Measurements from ENCODE around the gene SETD5.

The SETD5 gene

GRCh38 chr3:9408546-9408945, 11.1 kb downstream of the SETD5 start:
- no peak overlapping the region for H3K4me3 ChIP-seq (ENCODE audit: low read length)
- peaks cover 11% of the 10 kb centered on the region for H3K36me3 ChIP-seq (ENCODE audit: control insufficient read depth, low read length)
- H3F3A ChIP-seq (ENCODE audit: control insufficient read depth, insufficient read depth): no peaks in the 10 kb centered on the region; the same call in 1 of the 2 replicates
- H3K27ac ChIP-seq (ENCODE audit: low read depth, low read length): no peak overlapping the region
- H4K20me1 ChIP-seq (ENCODE audit: control insufficient read depth, insufficient read depth, low read depth, low read length): peaks cover 51% of the 10 kb centered on the region
- H3K9me3 ChIP-seq (ENCODE audit: control insufficient read depth, insufficient read depth, low read length): no peaks in the 10 kb centered on the region
- peaks cover 67% of the 10 kb centered on the region for H3K4me1 ChIP-seq (ENCODE audit: control insufficient read depth, low read length)
- no peaks in the 10 kb centered on the region for H3K27me3 ChIP-seq (ENCODE audit: control insufficient read depth, low read length)
- H3K79me2 ChIP-seq (ENCODE audit: control insufficient read depth, low read length): peaks cover 100% of the 10 kb centered on the region
- H3K4me2 ChIP-seq (ENCODE audit: low read length): no peak overlapping the region
- TF ChIP-seq, protein P1, sequence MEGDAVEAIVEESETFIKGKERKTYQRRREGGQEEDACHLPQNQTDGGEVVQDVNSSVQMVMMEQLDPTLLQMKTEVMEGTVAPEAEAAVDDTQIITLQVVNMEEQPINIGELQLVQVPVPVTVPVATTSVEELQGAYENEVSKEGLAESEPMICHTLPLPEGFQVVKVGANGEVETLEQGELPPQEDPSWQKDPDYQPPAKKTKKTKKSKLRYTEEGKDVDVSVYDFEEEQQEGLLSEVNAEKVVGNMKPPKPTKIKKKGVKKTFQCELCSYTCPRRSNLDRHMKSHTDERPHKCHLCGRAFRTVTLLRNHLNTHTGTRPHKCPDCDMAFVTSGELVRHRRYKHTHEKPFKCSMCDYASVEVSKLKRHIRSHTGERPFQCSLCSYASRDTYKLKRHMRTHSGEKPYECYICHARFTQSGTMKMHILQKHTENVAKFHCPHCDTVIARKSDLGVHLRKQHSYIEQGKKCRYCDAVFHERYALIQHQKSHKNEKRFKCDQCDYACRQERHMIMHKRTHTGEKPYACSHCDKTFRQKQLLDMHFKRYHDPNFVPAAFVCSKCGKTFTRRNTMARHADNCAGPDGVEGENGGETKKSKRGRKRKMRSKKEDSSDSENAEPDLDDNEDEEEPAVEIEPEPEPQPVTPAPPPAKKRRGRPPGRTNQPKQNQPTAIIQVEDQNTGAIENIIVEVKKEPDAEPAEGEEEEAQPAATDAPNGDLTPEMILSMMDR (IDR thresholded peaks at IDR 0.05; ENCODE audit: low read depth, low read length, poor library complexity, severe bottlenecking): no peak
- no peak for TF ChIP-seq EZH2phosphoT487 (IDR thresholded peaks at IDR 0.05; ENCODE audit: borderline replicate concordance, low read length)
- H3K9me2 ChIP-seq (replicated peaks; ENCODE audit: control insufficient read depth, low read length): no peaks in the 10 kb centered on the region

- Histone ChIP-seq H3K27me3 (ENCODE audit: control insufficient read depth, low read length) (no peaks in the 10 kb centered on the region), H3K79me2 (ENCODE audit: control insufficient read depth, low read length) (peaks cover 100% of the 10 kb centered on the region), H3K36me3 (ENCODE audit: control insufficient read depth, low read length) (peaks cover 23% of the 10 kb centered on the region), H3K4me3 (ENCODE audit: low read length) (peak overlapping the region; percentile 7; the same call in 1 of the 2 replicates), H3F3A (ENCODE audit: control insufficient read depth, insufficient read depth) (no peaks in the 10 kb centered on the region; the same call in 1 of the 2 replicates), H3K27ac (ENCODE audit: low read depth, low read length) (no peak overlapping the region; the same call in 1 of the 2 replicates), H3K9me3 (ENCODE audit: control insufficient read depth, insufficient read depth, low read length) (no peaks in the 10 kb centered on the region), H3K4me2 (ENCODE audit: low read length) (peak overlapping the region; percentile 29), H4K20me1 (ENCODE audit: control insufficient read depth, insufficient read depth, low read depth, low read length) (peaks cover 39% of the 10 kb centered on the region), H3K9me2 (replicated peaks; ENCODE audit: control insufficient read depth, low read length) (no peaks in the 10 kb centered on the region), H3K4me1 (ENCODE audit: control insufficient read depth, low read length) (peaks cover 50% of the 10 kb centered on the region)
- TF ChIP-seq, protein P1 (IDR thresholded peaks at IDR 0.05; ENCODE audit: low read depth, low read length, poor library complexity, severe bottlenecking): no peak
- TF ChIP-seq EZH2phosphoT487 (IDR thresholded peaks at IDR 0.05; ENCODE audit: borderline replicate concordance, low read length): no peak
Measured at GRCh38 chr3:9409981-9410854, 12.8 kb downstream of the SETD5 start.

DNA sequence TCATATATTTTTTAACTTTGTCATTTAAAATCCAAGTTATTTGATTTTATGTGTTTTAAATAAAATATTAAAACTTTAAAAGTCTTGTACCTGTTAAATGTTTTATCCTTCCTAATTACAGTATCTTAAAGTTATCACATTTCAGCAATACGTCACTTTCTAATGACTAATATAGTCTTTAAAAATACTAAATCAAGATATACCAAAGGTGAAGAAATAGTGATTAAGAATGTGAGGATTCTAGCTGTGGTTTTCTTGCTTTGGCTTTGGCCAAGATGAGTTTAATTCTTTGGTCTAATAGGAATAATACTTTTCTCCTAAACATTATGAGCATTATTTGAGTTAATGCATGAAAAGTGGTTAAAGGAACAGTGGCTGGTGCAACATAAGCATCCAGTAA, 13.9 kb downstream of the SETD5 start:
- no peak for TF ChIP-seq EZH2phosphoT487 (IDR thresholded peaks at IDR 0.05; ENCODE audit: borderline replicate concordance, low read length)
- TF ChIP-seq, protein P1 (IDR thresholded peaks at IDR 0.05; ENCODE audit: low read depth, low read length, poor library complexity, severe bottlenecking): no peak
- peaks cover 100% of the 10 kb centered on the region for H3K79me2 ChIP-seq (ENCODE audit: control insufficient read depth, low read length)
- H3F3A ChIP-seq (ENCODE audit: control insufficient read depth, insufficient read depth): no peaks in the 10 kb centered on the region; the same call in 1 of the 2 replicates
- no peaks in the 10 kb centered on the region for H3K27me3 ChIP-seq (ENCODE audit: control insufficient read depth, low read length)
- H3K4me3 ChIP-seq (ENCODE audit: low read length): no peak overlapping the region
- no peak overlapping the region for H3K27ac ChIP-seq (ENCODE audit: low read depth, low read length)
- H3K36me3 ChIP-seq (ENCODE audit: control insufficient read depth, low read length): peaks cover 26% of the 10 kb centered on the region
- H3K9me3 ChIP-seq (ENCODE audit: control insufficient read depth, insufficient read depth, low read length): no peaks in the 10 kb centered on the region
- H3K9me2 ChIP-seq (replicated peaks; ENCODE audit: control insufficient read depth, low read length): no peaks in the 10 kb centered on the region
- no peak overlapping the region for H3K4me2 ChIP-seq (ENCODE audit: low read length)
- H4K20me1 ChIP-seq (ENCODE audit: control insufficient read depth, insufficient read depth, low read depth, low read length): peaks cover 29% of the 10 kb centered on the region
- peaks cover 39% of the 10 kb centered on the region for H3K4me1 ChIP-seq (ENCODE audit: control insufficient read depth, low read length)

All from DOHH2 (cell line).